Measurements from ENCODE around the gene GCN1.

DNA sequence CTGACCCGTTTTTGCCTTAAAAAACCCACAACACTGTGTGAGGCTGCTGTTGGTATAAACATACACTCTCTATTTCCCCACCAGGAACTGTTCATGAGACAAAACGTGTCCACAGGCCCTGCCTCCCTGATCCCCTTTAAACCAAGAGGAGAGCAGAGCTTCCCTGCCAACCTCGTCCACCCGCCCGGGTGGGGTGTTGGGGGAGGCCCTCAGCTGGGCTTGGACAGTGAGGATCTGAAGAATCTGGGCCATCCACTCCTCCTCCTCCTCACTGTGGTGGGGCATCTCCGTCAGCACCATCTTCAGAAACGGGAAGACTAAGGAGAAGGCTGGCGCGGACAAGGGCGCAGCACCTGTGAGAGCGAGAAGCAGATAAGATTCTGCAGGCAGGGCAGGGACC, 36.8 kb downstream of the GCN1 start:
- TF ChIP-seq, protein P1, sequence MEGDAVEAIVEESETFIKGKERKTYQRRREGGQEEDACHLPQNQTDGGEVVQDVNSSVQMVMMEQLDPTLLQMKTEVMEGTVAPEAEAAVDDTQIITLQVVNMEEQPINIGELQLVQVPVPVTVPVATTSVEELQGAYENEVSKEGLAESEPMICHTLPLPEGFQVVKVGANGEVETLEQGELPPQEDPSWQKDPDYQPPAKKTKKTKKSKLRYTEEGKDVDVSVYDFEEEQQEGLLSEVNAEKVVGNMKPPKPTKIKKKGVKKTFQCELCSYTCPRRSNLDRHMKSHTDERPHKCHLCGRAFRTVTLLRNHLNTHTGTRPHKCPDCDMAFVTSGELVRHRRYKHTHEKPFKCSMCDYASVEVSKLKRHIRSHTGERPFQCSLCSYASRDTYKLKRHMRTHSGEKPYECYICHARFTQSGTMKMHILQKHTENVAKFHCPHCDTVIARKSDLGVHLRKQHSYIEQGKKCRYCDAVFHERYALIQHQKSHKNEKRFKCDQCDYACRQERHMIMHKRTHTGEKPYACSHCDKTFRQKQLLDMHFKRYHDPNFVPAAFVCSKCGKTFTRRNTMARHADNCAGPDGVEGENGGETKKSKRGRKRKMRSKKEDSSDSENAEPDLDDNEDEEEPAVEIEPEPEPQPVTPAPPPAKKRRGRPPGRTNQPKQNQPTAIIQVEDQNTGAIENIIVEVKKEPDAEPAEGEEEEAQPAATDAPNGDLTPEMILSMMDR (IDR thresholded peaks at IDR 0.05; ENCODE audit: low read depth, low read length), result no peak
- TF ChIP-seq EZH2phosphoT487 (IDR thresholded peaks at IDR 0.05; ENCODE audit: low read depth), result no peak

Measured in OCI-LY3 (cell line).